HG03175 (cell line): ENCODE data around the gene HEATR1.

Source experiments
- ATAC-seq: cut with Tn5 transposase; IDR thresholded peaks from one replicate; pipeline ENCODE4 v1.9.1; 2021; ENCODE audit warnings: mild to moderate bottlenecking, moderate library complexity; ENCODE audit not compliant: unreplicated experiment

The HEATR1 gene

GRCh38 chr1:236541710-236542109 lies 62.6 kb downstream of the HEATR1 start:
- ATAC-seq, result no peak

DNA sequence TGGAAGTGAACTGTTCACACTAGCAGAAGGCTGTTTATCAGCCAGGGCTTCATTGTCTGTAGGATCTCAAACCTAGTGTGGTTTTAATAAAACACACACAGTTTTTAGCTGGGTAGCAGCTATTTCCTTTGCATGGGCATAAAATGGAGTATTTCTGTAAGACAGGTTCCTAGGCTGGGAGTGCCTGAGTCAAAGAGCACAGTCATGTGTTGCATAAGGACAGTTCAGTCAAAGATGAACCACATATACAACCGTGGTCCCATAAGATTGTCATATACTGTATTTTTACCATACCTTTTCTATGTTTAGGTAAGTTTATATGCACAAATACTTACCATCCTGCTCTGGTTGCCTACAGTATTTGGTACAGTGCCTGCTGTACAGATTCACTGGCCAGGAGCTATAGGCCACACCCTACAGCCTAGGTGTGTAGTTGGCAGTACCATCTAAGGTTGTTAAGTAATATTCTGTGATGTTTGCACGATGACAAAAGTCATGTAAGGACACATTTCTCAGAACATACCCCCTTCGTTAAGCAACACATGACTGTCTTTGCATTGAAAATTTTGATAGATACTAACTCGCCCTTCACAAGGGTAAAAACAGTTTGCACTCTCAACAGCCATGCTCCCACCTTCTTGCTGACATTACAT lies 63.4 kb downstream of the HEATR1 start:
- no peak for ATAC-seq

- no peak for ATAC-seq
Observed at GRCh38 chr1:236536540-236536939, 67.8 kb downstream of the HEATR1 start.

GRCh38 chr1:236535662-236536161 lies 68.6 kb downstream of the HEATR1 start:
- no peak for ATAC-seq

DNA sequence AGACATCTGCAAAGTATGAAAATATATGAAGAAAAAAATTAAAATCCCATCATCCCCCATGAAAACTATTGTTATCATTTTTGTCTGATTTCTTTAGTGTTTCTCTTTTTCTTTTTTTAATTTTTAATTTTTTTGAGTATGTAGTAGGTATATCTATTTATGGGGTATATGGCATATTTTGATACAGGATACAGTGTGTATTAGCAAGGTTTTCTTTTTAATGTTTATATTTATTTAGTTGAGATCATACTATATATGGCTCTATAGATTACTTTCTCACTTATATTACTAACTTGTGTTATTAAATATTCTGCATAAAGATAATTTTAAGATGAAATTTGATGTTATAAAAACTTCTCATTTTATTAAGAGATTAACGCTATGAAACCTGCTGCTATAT lies 69.1 kb downstream of the HEATR1 start:
- ATAC-seq, result no peak

- no peak for ATAC-seq
Observed at GRCh38 chr1:236534151-236534651, 70.1 kb downstream of the HEATR1 start.

DNA sequence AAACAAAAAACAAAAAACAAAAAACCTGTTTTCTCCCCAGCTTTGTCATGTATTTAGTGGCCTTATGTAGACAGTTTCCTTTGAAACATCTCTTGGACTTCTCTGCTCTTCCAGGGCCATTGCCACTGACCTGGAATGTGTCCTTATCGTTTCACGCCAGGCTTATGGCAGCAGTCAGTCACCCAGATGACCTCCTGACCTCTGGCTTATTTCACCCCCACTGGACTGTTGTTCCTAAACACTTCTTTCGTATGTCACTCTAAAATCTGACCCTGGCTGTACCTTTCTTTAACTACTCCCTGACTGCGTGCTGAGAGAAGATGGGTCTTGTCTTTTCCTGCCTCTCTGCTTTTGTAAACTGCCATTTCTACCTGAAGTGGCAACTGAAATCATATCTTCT lies 71.5 kb downstream of the HEATR1 start:
- ATAC-seq, result no peak

DNA sequence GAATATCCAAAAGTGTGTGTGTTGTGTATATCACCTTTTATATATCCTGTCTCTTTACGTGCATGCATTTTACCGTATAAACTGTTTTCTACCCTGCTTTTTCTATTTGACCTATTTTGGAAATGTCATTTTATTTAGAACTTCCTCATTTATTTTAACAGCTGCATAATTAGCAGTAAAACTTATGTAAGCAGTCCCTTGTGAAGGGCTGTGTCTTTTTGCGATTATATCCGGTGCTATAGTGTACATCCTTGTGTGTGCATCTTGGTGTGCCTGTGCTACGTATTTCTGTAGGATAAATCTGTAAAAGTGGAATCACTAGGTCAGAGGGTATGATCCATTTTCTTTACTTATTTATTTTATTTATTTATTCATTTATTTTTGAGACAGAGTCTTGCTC lies 73.4 kb downstream of the HEATR1 start:
- no peak for ATAC-seq

DNA sequence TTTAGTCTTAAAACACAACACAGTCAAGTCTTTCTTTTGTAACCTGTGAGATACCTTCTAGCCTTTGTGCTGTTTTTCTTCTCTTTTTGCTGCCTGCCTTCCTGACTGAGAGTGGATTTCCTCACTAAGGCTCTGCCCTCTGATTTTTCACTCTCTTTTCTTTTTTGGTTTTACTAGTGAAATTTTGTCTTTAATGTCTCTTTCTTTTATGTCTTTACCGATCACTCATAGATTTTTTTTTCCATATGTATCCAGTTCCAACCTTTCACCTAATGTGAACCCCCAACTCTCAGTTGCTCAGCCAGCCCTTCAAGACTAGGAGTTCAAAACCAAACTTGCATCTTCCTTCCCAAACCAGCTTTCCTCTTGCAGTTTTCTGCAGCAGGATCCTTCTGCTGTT lies 74.0 kb downstream of the HEATR1 start:
- no peak for ATAC-seq

DNA sequence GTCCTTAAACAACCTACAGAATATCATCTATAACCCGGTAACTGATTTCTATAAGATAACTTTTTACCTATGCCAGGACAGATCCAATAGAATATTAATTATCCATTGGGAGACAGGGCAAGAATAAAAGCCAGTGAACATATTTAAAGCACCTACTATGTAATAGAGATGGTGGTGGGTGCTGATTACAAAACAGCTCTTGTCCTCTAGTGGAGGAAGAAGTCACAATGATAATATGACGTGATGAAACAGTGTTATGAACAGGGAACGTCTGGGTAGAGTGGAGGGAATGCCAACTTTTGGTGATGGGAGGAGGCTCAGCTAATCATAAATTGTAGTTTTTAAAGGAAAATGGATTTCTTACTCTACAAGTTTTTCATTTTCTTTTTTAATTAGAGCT lies 78.2 kb downstream of the HEATR1 start:
- ATAC-seq, result no peak

GRCh38 chr1:236524895-236525184 lies 79.5 kb downstream of the HEATR1 start:
- ATAC-seq, result no peak

DNA sequence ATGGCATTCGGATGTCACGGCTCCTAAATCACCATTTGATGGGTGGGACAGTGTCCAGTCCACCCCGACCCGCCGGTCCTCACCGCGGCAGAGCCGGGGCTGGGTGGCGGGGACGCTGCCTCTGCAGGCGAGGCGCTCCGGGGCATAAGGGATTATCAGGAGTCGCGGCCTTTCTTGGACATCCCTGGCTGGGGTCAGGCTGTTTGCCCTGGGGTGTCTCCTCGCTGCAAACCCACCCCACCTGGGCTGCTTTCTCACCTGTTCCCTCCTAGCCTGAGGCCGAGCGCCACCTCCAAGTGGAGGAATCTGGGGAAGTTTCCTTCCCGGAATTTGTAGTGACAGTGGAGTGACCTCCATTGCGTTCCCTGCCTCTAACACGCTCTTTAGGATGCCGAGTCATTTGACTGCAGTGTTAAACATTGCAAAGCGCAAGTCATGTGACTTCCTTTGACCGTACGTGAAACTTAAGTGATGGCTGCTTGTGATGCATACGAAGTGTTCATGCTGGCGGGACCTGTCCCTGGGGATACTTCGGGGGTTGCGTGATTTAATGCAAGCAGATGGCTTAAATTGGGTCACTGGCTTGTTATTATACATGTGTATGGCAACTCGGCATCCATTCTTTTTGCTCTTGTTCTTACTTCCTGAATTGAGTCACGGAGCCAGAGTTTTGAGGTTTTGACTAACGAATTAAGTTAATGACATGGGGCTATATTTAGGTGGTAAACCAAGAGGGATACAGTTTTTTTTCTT lies 80.0 kb downstream of the HEATR1 start:
- ATAC-seq, result peak; percentile 94

GRCh38 chr1:236523704-236524141 lies 80.6 kb downstream of the HEATR1 start, which contains the start of gene LGALS8:
TSS of gene LGALS8 (plus strand) at chr1:236523982. CDS start at chr1:236526071, 2,089 bp downstream.
- ATAC-seq, result peak; percentile 55

- no peak for ATAC-seq
Observed at GRCh38 chr1:236522937-236523703, 81.2 kb downstream of the HEATR1 start.

DNA sequence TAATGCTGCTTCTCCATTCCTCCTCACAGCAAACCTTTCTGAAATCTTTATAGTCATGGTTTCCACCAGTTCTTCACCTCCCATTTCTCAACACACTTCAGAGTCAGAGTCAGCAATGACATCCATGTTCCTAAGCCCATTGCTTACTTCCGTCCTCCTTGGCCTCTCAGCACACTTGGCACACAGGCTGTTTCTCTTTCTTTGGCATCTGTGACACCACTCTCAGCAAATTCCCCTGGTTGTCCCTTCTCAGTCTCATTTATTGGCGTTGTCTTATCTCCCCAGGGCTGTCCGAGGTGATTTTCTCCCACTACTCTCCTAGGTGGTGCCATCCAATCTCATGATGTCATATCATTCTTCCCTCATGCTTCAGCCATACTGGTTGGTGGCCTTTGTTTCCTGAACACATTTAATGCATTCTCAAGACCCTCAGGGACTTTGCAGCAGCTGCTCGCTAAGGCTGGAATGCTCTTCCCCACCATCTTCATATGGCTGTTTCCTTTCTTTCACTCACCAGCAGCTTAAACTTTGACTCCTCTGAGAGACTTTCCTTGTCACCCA lies 83.8 kb downstream of the HEATR1 start:
- ATAC-seq, result no peak

DNA sequence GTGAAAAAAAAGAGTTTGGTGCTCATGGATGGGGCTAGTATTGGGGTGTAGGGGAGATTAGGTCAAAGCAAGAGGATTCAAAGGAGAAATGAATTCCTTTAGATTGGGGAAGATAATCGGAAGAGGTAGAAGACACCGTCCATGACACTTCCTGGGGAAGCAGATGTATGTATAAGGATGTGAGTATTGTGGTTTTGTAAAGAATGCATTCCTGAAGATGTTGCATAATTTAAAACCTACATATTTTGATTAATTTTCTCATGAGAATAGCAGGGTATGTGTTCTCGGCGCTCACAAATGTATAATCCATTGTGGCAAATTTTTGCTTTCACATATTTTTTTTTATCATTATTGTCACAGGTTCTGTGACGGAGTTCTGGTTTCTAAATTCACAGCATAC lies 86.0 kb downstream of the HEATR1 start:
- ATAC-seq, result no peak

DNA sequence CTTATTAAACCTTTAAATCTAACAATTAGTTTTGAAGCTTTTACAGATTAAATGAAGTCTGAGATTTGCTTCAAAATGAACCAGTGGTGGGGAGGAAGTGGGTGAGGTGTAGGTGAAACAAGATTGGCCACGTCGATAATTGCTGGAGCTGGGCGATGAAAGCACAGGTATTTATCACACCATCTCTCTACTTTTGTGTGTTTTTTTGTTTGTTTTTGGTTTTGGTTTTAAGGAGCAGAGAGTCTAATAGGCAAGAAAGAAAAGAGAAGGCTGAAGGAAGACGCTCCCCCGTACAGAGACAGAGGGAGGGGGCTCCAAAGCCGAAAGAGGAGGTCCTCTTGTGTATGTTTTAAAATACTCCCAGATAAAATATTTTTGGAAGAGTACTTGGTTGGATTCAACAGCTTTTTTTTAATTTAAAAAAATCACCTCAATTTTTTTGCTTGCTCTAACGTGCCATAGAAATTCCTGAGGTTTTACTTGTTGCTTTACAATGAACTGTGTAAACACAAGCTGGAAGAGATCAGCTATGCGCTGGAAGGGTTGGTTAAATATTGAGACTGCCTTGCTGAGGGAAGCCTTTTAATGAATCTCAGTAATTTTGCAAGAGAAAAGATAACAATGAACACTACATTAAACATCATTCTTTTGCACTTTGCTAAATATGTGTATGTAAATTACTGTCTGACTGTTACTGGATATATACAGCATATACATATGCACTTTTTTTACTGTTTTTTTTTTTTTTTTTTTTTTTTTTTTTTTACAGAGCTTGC lies 87.2 kb downstream of the HEATR1 start:
- ATAC-seq, result no peak

DNA sequence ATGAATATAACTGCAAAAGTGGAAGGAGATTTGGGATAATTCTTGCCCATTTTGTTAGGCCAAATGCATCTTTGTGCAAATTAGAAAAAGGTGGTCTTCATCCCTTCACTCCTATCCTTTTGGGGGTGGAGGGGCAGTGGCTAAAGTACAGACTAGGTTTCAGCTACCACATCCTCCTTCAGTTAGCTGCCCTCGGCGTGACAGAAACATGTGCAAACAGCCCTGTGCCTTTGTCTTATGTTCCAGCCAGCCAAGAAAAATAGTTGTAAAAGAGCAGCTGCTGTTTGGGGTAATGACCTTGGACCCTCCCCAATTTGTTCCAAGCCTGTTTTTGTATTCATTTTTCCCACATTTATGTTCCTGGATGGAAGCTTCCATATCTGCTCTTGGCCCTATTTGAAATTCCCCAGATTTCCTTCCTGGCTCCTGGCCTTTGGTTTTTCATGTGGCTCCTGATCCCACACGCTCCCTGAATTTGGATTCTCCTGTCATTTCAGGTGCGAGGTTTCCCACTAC lies 88.8 kb downstream of the HEATR1 start:
- ATAC-seq, result no peak

DNA sequence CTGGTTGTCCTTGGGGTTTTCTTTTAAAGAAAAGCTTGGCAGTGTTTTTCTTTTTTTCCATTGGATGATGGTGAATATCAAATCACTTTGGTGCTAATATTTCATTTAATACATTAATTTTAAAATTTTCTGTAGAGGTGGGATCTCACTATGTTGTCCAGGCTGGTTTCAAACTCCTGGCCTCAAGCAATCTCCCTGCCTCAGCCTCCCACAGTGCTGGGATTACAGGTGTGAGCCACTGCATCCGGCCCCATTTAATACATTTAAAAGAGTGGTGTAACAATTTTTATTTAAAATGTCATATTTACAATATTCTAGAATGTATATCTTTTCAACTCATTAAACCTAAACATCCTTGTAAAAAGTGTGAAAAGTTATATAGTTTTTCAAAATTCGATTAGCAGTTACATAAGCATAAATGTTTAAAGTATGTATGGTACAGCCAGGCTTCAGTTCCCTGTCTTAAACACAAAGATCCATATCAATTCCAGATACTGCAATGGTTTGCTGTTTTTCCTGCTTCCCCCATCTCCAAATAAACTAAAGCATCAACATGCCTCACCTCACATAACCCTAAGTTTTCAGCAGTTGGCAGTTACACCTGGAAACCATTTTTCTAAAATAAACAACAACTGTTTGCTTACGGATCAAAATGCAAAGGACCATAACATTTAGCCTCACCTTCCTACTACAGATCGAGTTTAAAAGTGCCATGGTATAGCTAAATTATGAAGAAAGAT lies 89.4 kb downstream of the HEATR1 start:
- ATAC-seq, result no peak
